ENCODE results near the gene PCBD1. TPM values are rescaled to one million over a fixed set of nuclear protein-coding genes. Genes with fewer than 3 reads are reported as not detected.

The PCBD1 gene
- polyA plus RNA-seq, 1 donor, result 89.2 TPM

DNA sequence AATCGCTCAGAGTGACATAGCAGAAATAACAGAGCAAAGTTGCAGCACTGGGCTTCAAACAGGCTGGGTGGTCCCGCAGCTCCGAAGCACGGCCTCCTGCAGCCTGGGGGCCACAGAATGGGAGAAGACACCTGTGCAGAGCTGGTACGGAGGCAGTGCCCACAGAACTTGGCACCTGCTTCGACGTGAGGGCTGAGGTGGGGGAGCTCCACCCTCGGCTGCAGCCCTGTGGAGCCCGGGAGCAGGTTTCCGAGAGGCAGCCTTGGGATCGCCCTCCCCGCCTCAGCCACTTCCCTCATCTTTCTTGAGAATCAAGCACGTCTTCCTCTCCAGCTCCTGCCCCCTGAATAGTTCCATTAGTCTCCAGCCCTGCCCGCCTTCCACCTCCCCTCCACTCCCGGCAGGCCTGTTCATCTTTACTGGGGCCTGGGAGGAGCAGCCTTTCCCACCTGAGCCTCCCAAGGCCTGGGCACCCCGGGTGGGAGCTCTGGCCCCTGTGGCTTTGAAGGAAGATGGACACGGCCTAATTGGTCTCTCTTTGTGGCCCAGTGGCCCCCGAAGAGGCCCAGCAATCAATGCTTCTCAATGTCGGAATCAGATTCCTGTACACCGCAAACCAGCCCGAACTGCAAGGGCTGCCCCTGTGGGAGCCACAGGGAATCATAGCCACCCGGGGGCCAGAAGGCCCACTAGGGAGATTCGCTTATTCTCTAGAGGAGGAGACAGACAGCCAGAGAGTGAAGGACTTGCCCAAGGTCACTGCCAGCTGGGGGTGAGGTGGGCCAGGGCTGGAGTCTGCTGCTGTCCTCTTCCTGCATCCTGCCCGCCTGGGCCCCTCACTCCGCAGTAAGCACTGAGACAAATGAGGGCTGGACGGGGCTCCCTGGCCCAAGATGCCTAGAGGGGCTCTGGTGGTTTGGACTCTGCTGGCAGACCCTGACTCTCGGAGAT lies 17.0 kb upstream of the PCBD1 start:
- no peak for DNase-seq

DNA sequence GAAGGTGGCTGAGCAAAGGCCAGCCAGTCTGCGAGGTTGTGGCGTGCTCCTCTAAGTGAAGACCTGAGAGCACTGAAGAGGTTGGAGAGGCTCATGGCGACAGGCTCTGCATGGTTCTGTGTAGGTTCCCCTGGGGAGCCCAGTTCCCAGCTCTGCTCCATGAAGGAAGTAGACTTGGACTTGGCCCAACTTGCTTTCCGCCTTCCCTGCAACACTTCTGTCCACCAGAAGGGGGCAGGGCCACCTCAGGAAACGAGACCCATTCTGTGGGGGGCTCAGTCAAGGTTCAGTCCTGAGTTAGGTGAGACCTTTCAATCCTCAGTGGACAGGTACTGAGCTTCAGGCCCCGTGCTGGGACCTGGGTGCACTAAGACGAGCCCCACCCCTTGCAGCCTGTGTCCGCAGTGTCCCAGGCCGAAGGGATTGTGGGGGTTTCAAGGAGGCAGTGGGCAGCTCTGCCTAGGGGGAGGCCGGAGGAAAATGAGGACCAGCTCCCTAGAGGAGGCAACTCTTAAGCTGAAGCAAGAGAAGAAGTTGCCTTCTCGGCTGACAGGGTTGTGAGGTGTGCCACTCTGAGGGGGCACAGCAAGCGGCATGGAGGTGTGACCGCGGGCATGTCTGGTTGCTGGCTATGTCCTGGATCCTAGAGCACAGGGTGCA lies 15.0 kb upstream of the PCBD1 start:
- peak; percentile 54 for DNase-seq

DNA sequence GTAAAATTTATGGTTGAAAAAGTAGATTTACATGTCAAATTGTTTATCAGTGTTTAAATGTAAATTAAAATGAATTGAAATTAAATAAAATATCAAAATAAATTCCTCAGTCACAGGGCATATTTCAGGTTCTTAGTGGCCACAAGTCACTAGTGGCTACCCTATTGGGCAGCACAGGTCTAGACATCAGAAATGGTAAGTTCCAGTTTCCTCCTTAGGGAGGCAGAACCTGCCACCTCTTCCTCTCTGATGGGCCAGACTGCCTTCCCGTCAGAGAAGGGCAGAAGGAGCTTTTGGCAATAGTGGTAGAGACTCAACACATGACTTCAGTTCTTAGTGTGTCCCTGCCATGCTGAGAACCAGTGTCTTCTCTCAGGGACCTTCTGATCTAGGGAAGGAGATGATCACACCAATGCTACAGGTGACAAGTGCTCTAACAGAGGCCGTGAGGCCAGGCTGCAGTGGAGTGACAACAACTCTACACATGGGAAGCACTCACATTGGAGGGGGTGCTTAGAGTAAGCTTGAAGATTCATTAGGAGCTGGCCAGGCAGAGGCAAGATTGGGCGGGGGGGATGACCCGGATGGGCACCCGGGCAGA lies 14.4 kb upstream of the PCBD1 start:
- no peak for DNase-seq

GRCh38 chr10:70901276-70901878 lies 13.0 kb upstream of the PCBD1 start:
- DNase-seq, result no peak

DNA sequence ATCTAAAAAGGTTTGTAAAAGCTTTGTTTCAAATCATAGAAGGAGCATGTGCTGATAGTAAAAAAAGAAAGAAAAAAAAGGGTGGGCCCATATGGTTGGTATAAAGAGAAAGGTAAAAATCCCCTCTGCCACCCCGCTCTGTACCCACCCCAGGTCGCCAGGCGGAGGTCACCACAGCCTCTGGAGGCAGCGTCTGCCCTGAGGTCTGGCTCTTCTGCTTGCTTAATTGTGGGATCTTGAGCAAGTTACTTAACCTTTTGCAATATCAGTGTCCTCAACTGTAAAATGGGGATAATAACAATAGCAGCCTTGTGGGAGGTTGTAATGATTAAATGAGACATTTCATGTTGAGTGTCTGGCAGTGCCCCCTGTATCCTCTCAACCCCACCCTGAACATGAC lies 10.7 kb upstream of the PCBD1 start:
- no peak for DNase-seq

DNA sequence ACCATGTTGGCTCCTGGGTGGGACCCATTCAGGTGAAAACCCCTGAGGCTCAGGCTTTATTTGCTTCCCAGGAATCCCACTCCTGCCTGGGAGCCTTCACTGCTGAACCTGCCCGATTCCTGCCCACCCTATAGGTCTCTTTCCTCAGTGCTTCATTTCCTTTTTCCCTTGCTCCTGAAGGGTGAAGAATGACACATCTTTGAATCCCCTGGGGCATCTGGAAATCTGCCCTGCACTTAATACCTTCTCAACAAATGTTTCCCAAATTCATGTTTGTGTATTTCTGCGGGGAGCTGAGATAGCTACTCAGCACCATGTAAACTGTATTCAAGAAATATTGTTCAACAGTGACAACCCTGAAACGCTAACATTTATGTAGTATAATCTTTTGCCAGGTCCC lies 10.3 kb upstream of the PCBD1 start:
- DNase-seq, result no peak

- no peak for DNase-seq
Observed at GRCh38 chr10:70896551-70896950, 8.2 kb upstream of the PCBD1 start.

DNA sequence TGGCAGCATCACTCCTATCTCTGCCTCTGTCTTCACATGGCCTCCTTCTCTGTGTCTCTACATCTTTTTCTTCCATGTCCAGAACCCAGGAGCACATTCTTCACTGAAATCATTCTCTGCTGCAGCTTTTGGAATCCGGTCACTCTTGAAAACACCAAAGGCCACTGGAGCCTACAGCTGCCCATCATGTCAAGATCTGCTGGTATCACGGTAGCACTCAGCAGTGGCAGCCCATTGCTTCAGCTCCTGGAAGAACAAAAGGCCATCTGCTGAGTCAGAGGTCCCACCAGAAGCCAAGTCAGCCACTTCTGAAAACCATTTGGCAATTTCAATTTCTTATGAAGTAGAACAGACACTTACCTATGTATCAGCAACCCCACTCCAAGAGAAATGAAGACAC lies 6.1 kb upstream of the PCBD1 start:
- no peak for DNase-seq

GRCh38 chr10:70893227-70894006 lies 5.1 kb upstream of the PCBD1 start:
- DNase-seq, result no peak

GRCh38 chr10:70892631-70893030 lies 4.3 kb upstream of the PCBD1 start:
- no peak for DNase-seq

DNA sequence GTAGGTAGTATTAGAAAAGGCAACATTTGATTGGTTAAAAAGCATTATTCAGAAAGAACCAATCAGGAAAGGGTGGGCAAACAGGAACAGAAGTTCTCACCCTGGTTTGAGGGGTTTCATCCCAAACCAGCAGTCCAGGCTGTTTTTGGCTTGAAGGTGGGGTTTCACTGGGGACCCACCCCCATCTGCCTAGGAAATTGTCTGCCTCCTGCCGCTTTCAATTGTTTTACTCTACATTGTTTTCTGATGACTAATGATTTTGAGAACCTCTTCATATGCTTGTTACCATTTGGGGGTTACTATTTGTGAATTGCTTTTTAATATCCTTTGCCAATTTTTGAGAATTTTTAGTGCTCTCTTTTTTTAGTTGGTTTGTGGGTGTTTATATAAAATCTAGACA lies 3.3 kb upstream of the PCBD1 start:
- DNase-seq, result no peak

DNA sequence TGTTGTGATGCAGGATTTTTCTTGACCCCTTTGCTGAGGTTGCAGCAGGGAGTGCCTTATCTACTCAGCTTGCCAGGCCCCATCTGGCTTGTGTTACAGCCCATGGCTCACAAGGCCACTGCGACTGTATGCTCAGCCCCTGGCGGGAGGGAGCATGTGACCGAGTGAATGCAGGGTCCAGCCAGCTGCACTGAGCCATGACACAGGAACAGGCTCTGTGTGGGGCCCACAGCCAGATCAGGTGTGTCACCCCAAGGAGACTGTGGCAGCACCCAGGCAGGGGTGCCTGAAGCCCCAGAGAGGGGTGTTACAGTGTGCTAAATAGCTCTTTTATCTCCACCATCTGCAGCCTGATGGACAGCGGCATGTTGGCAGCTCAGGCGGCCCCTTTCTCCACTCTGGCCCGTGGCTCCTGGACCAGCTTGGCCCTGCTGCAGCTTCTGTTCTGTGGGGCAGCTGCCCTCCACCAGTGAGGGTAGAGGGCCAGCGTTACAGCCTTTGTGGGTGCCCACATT lies 2.6 kb upstream of the PCBD1 start:
- DNase-seq, result peak; percentile 57

DNA sequence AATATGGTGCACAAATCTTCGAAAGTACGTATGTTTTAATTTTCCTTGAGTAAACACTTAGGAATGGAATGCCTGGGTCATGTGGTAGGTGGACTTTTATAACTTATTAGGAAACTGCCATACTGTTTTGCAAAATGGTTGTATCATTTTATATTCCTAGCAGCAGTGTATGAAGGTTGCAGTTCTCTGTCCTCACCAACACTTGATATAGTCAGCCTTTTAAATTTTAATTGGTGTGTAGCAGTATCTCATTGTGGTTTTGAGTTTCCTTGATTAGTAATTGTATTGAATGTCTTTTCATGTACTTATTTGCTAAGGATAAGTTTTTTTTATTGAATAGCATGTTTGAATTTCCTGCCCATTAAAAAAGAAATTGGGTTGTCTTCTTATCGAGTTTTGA lies 926 bp upstream of the PCBD1 start:
- no peak for DNase-seq

GRCh38 chr10:70886921-70887665 lies 1.3 kb downstream of the PCBD1 start:
- DNase-seq, result no peak

DNA sequence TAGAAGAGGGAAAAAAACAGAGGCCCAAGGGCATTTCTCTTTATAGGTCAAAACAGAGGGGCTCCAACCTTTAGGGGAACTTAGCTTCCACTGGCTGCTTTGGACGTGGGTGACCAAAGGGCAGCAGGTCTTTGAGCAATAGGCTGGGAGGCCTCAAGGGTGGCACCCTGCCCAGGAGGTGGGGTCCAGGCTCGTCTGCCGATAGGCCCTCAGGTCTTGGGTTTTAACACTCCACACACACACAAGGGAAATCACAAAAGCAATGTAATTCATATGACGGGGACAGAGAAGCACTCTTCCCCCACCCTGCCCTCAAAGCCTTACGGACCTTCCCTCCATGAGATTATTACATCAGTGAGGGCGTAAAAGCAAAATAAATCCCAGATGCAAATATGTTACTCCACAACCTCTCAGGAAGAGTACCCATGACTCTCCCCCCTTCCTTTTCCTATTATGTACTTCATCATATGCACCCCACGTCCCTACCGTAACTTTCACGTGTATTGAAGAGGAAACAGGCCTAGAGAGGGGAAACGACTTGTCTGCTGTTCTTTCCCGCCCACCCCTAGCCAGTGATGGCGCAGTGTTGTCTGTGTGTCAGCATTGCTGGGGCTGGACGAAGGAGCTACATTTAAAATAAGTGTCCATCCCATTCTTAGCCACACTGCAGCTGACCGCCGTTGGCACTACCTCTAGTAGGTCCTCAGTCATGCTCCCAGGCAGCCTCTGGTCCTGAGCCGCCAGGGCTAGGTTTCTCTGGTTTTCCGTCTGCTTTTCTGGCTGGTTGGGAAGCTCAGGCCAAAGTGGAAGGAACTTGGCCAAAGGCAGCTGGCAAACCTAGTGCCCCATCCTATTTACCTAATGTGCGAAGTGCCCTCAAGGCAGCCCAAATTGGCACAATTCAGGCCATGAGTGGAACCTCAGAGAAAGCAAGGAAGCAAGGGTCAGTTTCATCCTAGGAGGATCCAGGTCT lies 2.1 kb downstream of the PCBD1 start:
- no peak for DNase-seq

GRCh38 chr10:70885481-70885880 lies 2.9 kb downstream of the PCBD1 start:
- no peak for DNase-seq

DNA sequence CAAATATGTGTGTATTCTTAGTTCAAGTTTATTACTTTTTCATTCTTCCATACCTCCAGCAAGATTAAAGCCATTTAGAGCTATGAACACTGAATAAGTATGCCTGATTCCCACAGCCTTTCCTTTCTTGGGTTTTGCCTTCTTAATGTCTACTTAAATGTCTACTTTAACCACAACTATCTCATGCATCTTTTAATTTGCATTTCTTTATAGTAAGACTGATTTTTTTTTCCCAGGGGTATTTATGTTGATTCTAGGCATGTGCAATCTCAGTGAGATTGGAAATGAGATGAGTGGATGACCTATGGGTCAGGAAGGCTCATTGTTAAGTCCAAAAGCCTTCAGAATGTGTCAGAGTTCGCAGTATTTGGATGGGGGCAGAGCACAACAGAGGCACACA lies 3.6 kb downstream of the PCBD1 start:
- DNase-seq, result no peak

- DNase-seq, result peak; percentile 77
Observed at GRCh38 chr10:70880077-70880534, 8.3 kb downstream of the PCBD1 start.

- DNase-seq, result no peak
Observed at GRCh38 chr10:70879207-70879606, 9.2 kb downstream of the PCBD1 start.

- no peak for DNase-seq
Observed at GRCh38 chr10:70874061-70874460, 14.3 kb downstream of the PCBD1 start.
